ENCODE results near the gene EEIG1. TPM values are rescaled to one million over a fixed set of nuclear protein-coding genes. Genes with fewer than 3 reads are reported as not detected.
A peak's percentile ranks its signal among the peaks of the same experiment; 100 is the strongest.

EEIG1 gene
- total RNA-seq, 2 donors from 2014 or later, result 72.2 to 95.9 TPM

- H3K4me3 ChIP-seq, result peak overlapping the region; percentile 83
- intact Hi-C loops (cut with DNase I), result no loop called here
- no peaks in the 10 kb centered on the region for H3K9me3 ChIP-seq
- no peak for TF ChIP-seq CTCF (IDR thresholded peaks at IDR 0.05)
- H3K27ac ChIP-seq, result peak overlapping the region; percentile 96
- DNase-seq, result peak; percentile 74
- no peaks in the 10 kb centered on the region for H3K27me3 ChIP-seq
- peak overlapping the region; percentile 93 to 97 for H3K9ac ChIP-seq (ENCODE audit: low read depth in 2 of 2, low read length in 2 of 2)
- H3K4me1 ChIP-seq, result peaks cover 42% of the 10 kb centered on the region
- H3K36me3 ChIP-seq, result no peaks in the 10 kb centered on the region
These were observed 2.7 kb downstream of the EEIG1 start for GRCh38 chr9:127977884-127978647.

- no peak for TF ChIP-seq CTCF (IDR thresholded peaks at IDR 0.05)
These were observed 3.5 kb downstream of the EEIG1 start for GRCh38 chr9:127977009-127977883.

GRCh38 chr9:127976498-127976897 is 4.3 kb downstream of the EEIG1 start:
- Histone ChIP-seq H3K9me3 (no peaks in the 10 kb centered on the region), H3K4me3 (peak overlapping the region; percentile 83), H3K27me3 (no peaks in the 10 kb centered on the region), H3K9ac (ENCODE audit: low read depth in 2 of 2, low read length in 2 of 2) (peak overlapping the region; percentile 40 to 93), H3K27ac (peak overlapping the region; percentile 96), H3K36me3 (no peaks in the 10 kb centered on the region), H3K4me1 (peaks cover 48% of the 10 kb centered on the region)
- peak; percentile 82 for DNase-seq
- intact Hi-C loops (cut with DNase I), result no loop called here
- no peak for TF ChIP-seq CTCF (IDR thresholded peaks at IDR 0.05)

More at GRCh38 chr9:127977009-127977883, 3.5 kb downstream of the EEIG1 start:
- Histone ChIP-seq H3K9ac (ENCODE audit: low read depth in 2 of 2, low read length in 2 of 2) (peak overlapping the region; percentile 93 to 97), H3K36me3 (no peaks in the 10 kb centered on the region), H3K4me3 (peak overlapping the region; percentile 83), H3K4me1 (peaks cover 44% of the 10 kb centered on the region), H3K27me3 (no peaks in the 10 kb centered on the region), H3K27ac (peak overlapping the region; percentile 96), H3K9me3 (no peaks in the 10 kb centered on the region)
- intact Hi-C loops (cut with DNase I), result no loop called here
- DNase-seq, result peak; percentile 71

GRCh38 chr9:127975376-127976315 is 5.1 kb downstream of the EEIG1 start:
- intact Hi-C loops (cut with DNase I), result no loop called here
- Histone ChIP-seq H3K36me3 (no peaks in the 10 kb centered on the region), H3K4me3 (no peak overlapping the region), H3K27ac (peak overlapping the region; percentile 96), H3K27me3 (no peaks in the 10 kb centered on the region), H3K9ac (ENCODE audit: low read depth in 2 of 2, low read length in 2 of 2) (peak overlapping the region; percentile 47 to 93), H3K4me1 (peaks cover 48% of the 10 kb centered on the region), H3K9me3 (no peaks in the 10 kb centered on the region)
- DNase-seq, result peak; percentile 27
- no peak for TF ChIP-seq CTCF (IDR thresholded peaks at IDR 0.05)
